ENCODE measurements around the gene COL4A2. TPM values are rescaled to one million over a fixed set of nuclear protein-coding genes. Genes with fewer than 3 reads are reported as not detected.

The COL4A2 gene
- total RNA-seq, 3 donors from 2014 or later (not counting 1 experiment from before 2014, with no cell fraction given) = not detected

DNA sequence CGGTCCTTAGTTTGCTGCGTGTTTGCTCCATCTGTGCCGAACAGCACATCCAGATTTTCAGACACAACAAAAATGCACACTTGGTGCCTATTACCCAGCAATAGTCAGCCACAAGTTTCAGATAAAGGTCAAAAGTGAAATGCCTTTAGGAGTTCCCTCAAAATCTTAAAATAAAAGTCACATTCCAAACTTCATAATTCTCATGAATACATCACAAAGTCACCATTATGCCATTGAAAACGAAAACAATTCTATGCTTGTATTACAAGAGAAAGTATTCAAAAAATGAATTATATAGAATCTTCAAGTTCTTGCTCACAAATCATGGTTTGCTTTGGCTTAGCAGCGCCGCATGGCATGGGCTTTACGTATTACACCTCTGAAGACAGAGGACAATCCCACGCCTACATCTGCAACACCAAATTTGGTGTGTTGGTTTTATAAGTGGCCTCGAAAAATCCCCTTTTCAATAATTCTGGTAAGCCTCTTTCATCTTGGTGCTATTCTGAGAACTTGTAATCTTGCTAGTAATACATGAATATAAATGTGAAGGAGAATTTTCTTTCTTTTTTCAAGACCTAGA, 26.8 kb upstream of the COL4A2 start:
- Mint-ChIP-seq H3K36me3 (no peaks in the 10 kb centered on the region), H3K4me1 (no peaks in the 10 kb centered on the region), H3K4me3 (no peak overlapping the region), H3K9me3 (no peaks in the 10 kb centered on the region), H3K27me3 (ENCODE audit: low read depth in 2 of 2) (peaks cover 5 to 23% of the 10 kb centered on the region in 2 donors), H3K27ac (no peak overlapping the region)
- WGBS (ENCODE audit: insufficient coverage) = 81% methylated on average over 7 of the region's 9 CpGs
- Histone ChIP-seq H3K27me3 (ENCODE audit: control insufficient read depth, insufficient read depth, low read length) (no peaks in the 10 kb centered on the region), H3K4me1 (ENCODE audit: control insufficient read depth, insufficient read depth, low read length) (no peaks in the 10 kb centered on the region), H3K9me3 (ENCODE audit: control insufficient read depth, insufficient read depth, low read length) (no peaks in the 10 kb centered on the region), H3K4me3 (ENCODE audit: low read length) (no peak overlapping the region), H3K36me3 (ENCODE audit: control insufficient read depth, insufficient read depth, low read length) (no peaks in the 10 kb centered on the region), H3K27ac (ENCODE audit: low read length) (no peak overlapping the region)
- ATAC-seq (no peak), DNase-seq (no peak)
- intact Hi-C loops (cut with micrococcal nuclease) = no loop called here
- TF ChIP-seq, protein P1, sequence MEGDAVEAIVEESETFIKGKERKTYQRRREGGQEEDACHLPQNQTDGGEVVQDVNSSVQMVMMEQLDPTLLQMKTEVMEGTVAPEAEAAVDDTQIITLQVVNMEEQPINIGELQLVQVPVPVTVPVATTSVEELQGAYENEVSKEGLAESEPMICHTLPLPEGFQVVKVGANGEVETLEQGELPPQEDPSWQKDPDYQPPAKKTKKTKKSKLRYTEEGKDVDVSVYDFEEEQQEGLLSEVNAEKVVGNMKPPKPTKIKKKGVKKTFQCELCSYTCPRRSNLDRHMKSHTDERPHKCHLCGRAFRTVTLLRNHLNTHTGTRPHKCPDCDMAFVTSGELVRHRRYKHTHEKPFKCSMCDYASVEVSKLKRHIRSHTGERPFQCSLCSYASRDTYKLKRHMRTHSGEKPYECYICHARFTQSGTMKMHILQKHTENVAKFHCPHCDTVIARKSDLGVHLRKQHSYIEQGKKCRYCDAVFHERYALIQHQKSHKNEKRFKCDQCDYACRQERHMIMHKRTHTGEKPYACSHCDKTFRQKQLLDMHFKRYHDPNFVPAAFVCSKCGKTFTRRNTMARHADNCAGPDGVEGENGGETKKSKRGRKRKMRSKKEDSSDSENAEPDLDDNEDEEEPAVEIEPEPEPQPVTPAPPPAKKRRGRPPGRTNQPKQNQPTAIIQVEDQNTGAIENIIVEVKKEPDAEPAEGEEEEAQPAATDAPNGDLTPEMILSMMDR (IDR thresholded peaks at IDR 0.05) = no peak

DNA sequence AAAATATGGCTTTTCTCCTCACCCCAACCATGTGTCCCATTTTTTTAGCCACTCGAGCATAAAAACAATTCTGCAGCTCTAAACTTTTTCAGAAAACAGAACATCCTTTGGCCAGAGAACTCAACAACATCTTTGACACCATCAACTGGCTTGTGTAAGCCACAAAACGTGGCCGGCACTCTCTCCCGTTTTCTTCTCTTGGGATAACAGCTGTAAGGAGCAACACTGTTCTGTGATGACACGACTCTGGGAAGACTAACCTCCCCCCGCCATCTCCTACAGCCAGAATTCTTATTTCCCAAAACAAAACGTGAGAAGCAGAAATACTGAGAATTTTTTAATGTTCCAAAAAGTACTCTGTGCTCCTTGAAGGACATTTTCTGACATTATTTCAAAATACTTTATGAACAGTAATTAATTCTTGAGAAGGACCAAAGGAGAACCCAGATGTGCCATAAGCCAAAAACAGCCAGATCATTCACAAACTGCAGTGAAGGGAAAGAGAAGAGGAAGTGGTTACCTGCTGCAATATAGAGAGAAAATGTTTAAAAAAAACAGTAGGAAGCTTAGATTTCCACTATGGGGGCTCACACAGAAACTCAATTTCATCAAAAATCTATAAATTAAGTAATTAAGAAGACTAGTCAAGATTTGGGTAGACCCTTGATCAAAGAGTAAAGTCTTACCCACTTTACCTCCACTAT, 25.9 kb upstream of the COL4A2 start:
- TF ChIP-seq, protein P1 (IDR thresholded peaks at IDR 0.05) = no peak
- Mint-ChIP-seq H3K9me3 (no peaks in the 10 kb centered on the region), H3K27me3 (ENCODE audit: low read depth in 2 of 2) (peaks cover 5 to 23% of the 10 kb centered on the region in 2 donors), H3K4me3 (no peak overlapping the region), H3K4me1 (no peaks in the 10 kb centered on the region), H3K36me3 (no peaks in the 10 kb centered on the region), H3K27ac (no peak overlapping the region)
- H3K36me3 ChIP-seq (ENCODE audit: control insufficient read depth, insufficient read depth, low read length) = no peaks in the 10 kb centered on the region
- no peak for DNase-seq
- WGBS (ENCODE audit: insufficient coverage) = 78% methylated on average over 7 of the region's 7 CpGs
- no peak overlapping the region for H3K27ac ChIP-seq (ENCODE audit: low read length)
- no peaks in the 10 kb centered on the region for H3K27me3 ChIP-seq (ENCODE audit: control insufficient read depth, insufficient read depth, low read length)
- H3K9me3 ChIP-seq (ENCODE audit: control insufficient read depth, insufficient read depth, low read length) = no peaks in the 10 kb centered on the region
- no peak for ATAC-seq
- H3K4me3 ChIP-seq (ENCODE audit: low read length) = no peak overlapping the region
- H3K4me1 ChIP-seq (ENCODE audit: control insufficient read depth, insufficient read depth, low read length) = no peaks in the 10 kb centered on the region
- intact Hi-C loops (cut with micrococcal nuclease) = no loop called here

DNA sequence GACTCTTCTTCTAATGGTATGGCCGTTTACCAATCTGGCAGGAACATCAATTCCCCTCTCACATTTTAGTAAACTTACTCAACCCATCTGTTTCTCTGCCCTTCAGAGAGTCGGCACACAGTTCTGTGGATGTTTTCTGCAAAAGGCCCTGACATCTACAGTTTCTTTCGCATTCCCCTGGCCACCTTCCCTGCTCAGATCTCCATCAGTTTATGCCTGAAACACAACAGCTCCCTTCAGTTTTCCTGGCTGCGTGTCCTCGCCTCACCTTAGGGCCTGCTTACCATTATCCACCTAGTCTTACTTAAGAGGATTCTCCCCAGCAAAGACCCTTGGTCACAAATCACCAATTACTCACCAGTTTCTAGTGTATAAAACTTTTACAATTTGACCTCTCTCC, 25.3 kb upstream of the COL4A2 start:
- WGBS (ENCODE audit: insufficient coverage) = 90% methylated on average over 5 of the region's 5 CpGs
- Mint-ChIP-seq H3K36me3 (no peaks in the 10 kb centered on the region), H3K4me1 (no peaks in the 10 kb centered on the region), H3K27ac (no peak overlapping the region), H3K27me3 (ENCODE audit: low read depth in 2 of 2) (peaks cover 5 to 23% of the 10 kb centered on the region in 2 donors), H3K9me3 (no peaks in the 10 kb centered on the region), H3K4me3 (no peak overlapping the region)
- TF ChIP-seq, protein P1 (IDR thresholded peaks at IDR 0.05) = no peak
- H3K27me3 ChIP-seq (ENCODE audit: control insufficient read depth, insufficient read depth, low read length) = no peaks in the 10 kb centered on the region
- intact Hi-C loops (cut with micrococcal nuclease) = no loop called here
- no peak overlapping the region for H3K4me3 ChIP-seq (ENCODE audit: low read length)
- no peaks in the 10 kb centered on the region for H3K4me1 ChIP-seq (ENCODE audit: control insufficient read depth, insufficient read depth, low read length)
- DNase-seq (no peak), ATAC-seq (no peak)
- H3K27ac ChIP-seq (ENCODE audit: low read length) = no peak overlapping the region
- no peaks in the 10 kb centered on the region for H3K9me3 ChIP-seq (ENCODE audit: control insufficient read depth, insufficient read depth, low read length)
- no peaks in the 10 kb centered on the region for H3K36me3 ChIP-seq (ENCODE audit: control insufficient read depth, insufficient read depth, low read length)

Data from natural killer cell (primary cell).